Activated naive CD4-positive, alpha-beta T cell treated with anti-CD3 and anti-CD28 coated beads, Interleukin-2, amount 50 U/mL, for 72 hours (primary cell): Measurements from ENCODE around the gene BFAR. TPM values are rescaled to one million over a fixed set of nuclear protein-coding genes. Genes with fewer than 3 reads are reported as not detected.
"Not testable (repeated sequence)": the region's sequence is repeated elsewhere in the genome, so short reads cannot be mapped to it uniquely, and the experiment has no call there.

ENCODE experiments used
- ATAC-seq, 2 donors: fragments of 150-1000 bp; cut with Tn5 transposase; 2 replicates each; pipeline ENCODE4 v1.10.0; 2021; ENCODE audit warnings: mild to moderate bottlenecking in 2 of 2, moderate library complexity in 2 of 2
- DNase-seq, 2 donors: peaks; one replicate each; pipeline ENCODE4 v3.0.0; 2021 to 2022; ENCODE audit warnings: low spot score in 2 of 2
- H3K27ac Mint-ChIP-seq, 2 donors: one replicate each; pipeline ENCODE4 v1.8.0; 2022; ENCODE audit warnings: mild to moderate bottlenecking in 2 of 2, mixed read lengths in 2 of 2
- H3K36me3 Mint-ChIP-seq, 2 donors: one replicate each; pipeline ENCODE4 v1.8.0; 2022; ENCODE audit warnings: mixed read lengths in 2 of 2
- H3K9me3 Mint-ChIP-seq, 2 donors: one replicate each; pipeline ENCODE4 v1.8.0; 2022; ENCODE audit warnings: mixed read lengths in 2 of 2
- total RNA-seq, 2 donors: library from RNA; stranded (reverse); gene quantifications; one replicate each; pipeline ENCODE4 v1.2.3, GENCODE V29; 2022

BFAR gene
- total RNA-seq, 2 donors from 2014 or later = 51.4 to 54.7 TPM

- H3K9me3 Mint-ChIP-seq = peaks cover 0 to 4% of the 10 kb centered on the region in 2 donors
- no peak overlapping the region for H3K27ac Mint-ChIP-seq
- ATAC-seq = peak in 1 of 2 donors; percentile 11
- peaks cover 0 to 24% of the 10 kb centered on the region in 2 donors for H3K36me3 Mint-ChIP-seq
- DNase-seq = no peak
Measured at GRCh38 chr16:14669776-14670175, 37.0 kb downstream of the BFAR start.

GRCh38 chr16:14672403-14672971, 39.7 kb downstream of the BFAR start:
- H3K27ac Mint-ChIP-seq = peak overlapping the region in 1 of 2 donors; percentile 12
- ATAC-seq = no peak
- peaks cover 0 to 13% of the 10 kb centered on the region in 2 donors for H3K36me3 Mint-ChIP-seq
- H3K9me3 Mint-ChIP-seq = peaks cover 0 to 4% of the 10 kb centered on the region in 2 donors
- no peak for DNase-seq

- ATAC-seq (no peak), DNase-seq (no peak)
- no peaks in the 10 kb centered on the region for H3K36me3 Mint-ChIP-seq
- peaks cover 0 to 4% of the 10 kb centered on the region in 2 donors for H3K9me3 Mint-ChIP-seq
- H3K27ac Mint-ChIP-seq = no peak overlapping the region
Measured at GRCh38 chr16:14676633-14677032, 43.9 kb downstream of the BFAR start.

- ATAC-seq = no peak
- no peaks in the 10 kb centered on the region for H3K36me3 Mint-ChIP-seq
- peaks cover 0 to under 1% of the 10 kb centered on the region in 2 donors for H3K9me3 Mint-ChIP-seq
- no peak for DNase-seq
- no peak overlapping the region for H3K27ac Mint-ChIP-seq
Measured at GRCh38 chr16:14677627-14678026, 44.9 kb downstream of the BFAR start.

GRCh38 chr16:14678748-14679497, 46.2 kb downstream of the BFAR start:
- Mint-ChIP-seq H3K9me3 (no peaks in the 10 kb centered on the region), H3K27ac (no peak overlapping the region), H3K36me3 (no peaks in the 10 kb centered on the region)
- DNase-seq = no peak
- ATAC-seq = no peak

- not testable (repeated sequence) for H3K27ac Mint-ChIP-seq, H3K36me3 Mint-ChIP-seq, DNase-seq, H3K9me3 Mint-ChIP-seq, ATAC-seq
Measured at GRCh38 chr16:14680396-14680795, 47.6 kb downstream of the BFAR start.

- Mint-ChIP-seq H3K36me3 (no peaks in the 10 kb centered on the region), H3K9me3 (no peaks in the 10 kb centered on the region), H3K27ac (no peak overlapping the region)
- ATAC-seq = no peak
- DNase-seq = no peak
Measured at GRCh38 chr16:14681115-14681514, 48.4 kb downstream of the BFAR start.

GRCh38 chr16:14682121-14682520, 49.4 kb downstream of the BFAR start:
- Mint-ChIP-seq H3K36me3 (no peaks in the 10 kb centered on the region), H3K9me3 (no peaks in the 10 kb centered on the region), H3K27ac (no peak overlapping the region)
- ATAC-seq (no peak), DNase-seq (no peak)

GRCh38 chr16:14685870-14686793, 53.4 kb downstream of the BFAR start:
- not testable (repeated sequence) for ATAC-seq, H3K36me3 Mint-ChIP-seq, H3K27ac Mint-ChIP-seq, DNase-seq, H3K9me3 Mint-ChIP-seq

- ATAC-seq, H3K27ac Mint-ChIP-seq, H3K9me3 Mint-ChIP-seq, H3K36me3 Mint-ChIP-seq, DNase-seq: not testable (repeated sequence)
Measured at GRCh38 chr16:14694129-14694528, 61.4 kb downstream of the BFAR start, which contains the start of gene PLA2G10. TSS of gene PLA2G10 (minus strand) at chr16:14694308. CDS start at chr16:14694229, 79 bp downstream.

- H3K27ac Mint-ChIP-seq, H3K9me3 Mint-ChIP-seq, ATAC-seq, DNase-seq, H3K36me3 Mint-ChIP-seq: not testable (repeated sequence)
Measured at GRCh38 chr16:14701859-14702258, 69.1 kb downstream of the BFAR start.

GRCh38 chr16:14702672-14703071, 69.9 kb downstream of the BFAR start:
- H3K36me3 Mint-ChIP-seq, ATAC-seq, H3K9me3 Mint-ChIP-seq, H3K27ac Mint-ChIP-seq, DNase-seq: not testable (repeated sequence)

- H3K27ac Mint-ChIP-seq, H3K36me3 Mint-ChIP-seq: not testable (repeated sequence)
- peak; percentile 99 to 100 for ATAC-seq
Measured at GRCh38 chr16:14703156-14704011, 70.6 kb downstream of the BFAR start, which contains the start of gene NPIPA3. TSS of gene NPIPA3 (plus strand) at chr16:14703411. CDS start at chr16:14708944, 5,533 bp downstream.

More at GRCh38 chr16:14703156-14704011, 70.6 kb downstream of the BFAR start, which contains the start of gene NPIPA3:
- DNase-seq, H3K9me3 Mint-ChIP-seq: not testable (repeated sequence)
